H9 (cell line): ENCODE results near the gene SDK1. TPM values are rescaled to one million over a fixed set of nuclear protein-coding genes. Genes with fewer than 3 reads are reported as not detected.

Source experiments
- DNase-seq: peaks from one replicate; pipeline ENCODE4 v3.0.0-alpha.2; 2017
- H2AFZ ChIP-seq: one replicate; pipeline ENCODE4 v1.6.1; 2013; ENCODE audit warnings: mild to moderate bottlenecking, low read length, control low read depth, moderate library complexity
- H2AK5ac ChIP-seq: 2 replicates; pipeline ENCODE4 v1.6.1; 2013; ENCODE audit warnings: low read length, control low read depth, mixed read lengths; ENCODE audit not compliant: insufficient read length
- H2BK120ac ChIP-seq: one replicate; pipeline ENCODE4 v1.6.1; 2013; ENCODE audit warnings: low read depth, mild to moderate bottlenecking, low read length, control low read depth, inconsistent platforms; ENCODE audit not compliant: poor library complexity, severe bottlenecking
- H2BK12ac ChIP-seq: 2 replicates; pipeline ENCODE4 v1.6.1; 2013; ENCODE audit warnings: low read length, control low read depth, mixed read lengths, low read depth; ENCODE audit not compliant: insufficient read length
- H2BK15ac ChIP-seq: 2 replicates; pipeline ENCODE4 v1.6.1; 2013; ENCODE audit warnings: low read depth, low read length, control low read depth
- H2BK20ac ChIP-seq: one replicate; pipeline ENCODE4 v1.6.1; 2013; ENCODE audit warnings: low read depth, mild to moderate bottlenecking, low read length, control low read depth, inconsistent platforms; ENCODE audit not compliant: poor library complexity, severe bottlenecking
- H2BK5ac ChIP-seq: 2 replicates; pipeline ENCODE4 v1.6.1; 2013; ENCODE audit warnings: low read length, control low read depth, mixed read lengths; ENCODE audit not compliant: insufficient read length
- H3K14ac ChIP-seq: 2 replicates; pipeline ENCODE4 v1.6.1; 2013; ENCODE audit warnings: low read length, control low read depth; ENCODE audit not compliant: insufficient read depth
- H3K18ac ChIP-seq: 2 replicates; pipeline ENCODE4 v1.6.1; 2013; ENCODE audit warnings: low read depth, mild to moderate bottlenecking, mixed read lengths, low read length, control low read depth; ENCODE audit not compliant: insufficient read length
- H3K23ac ChIP-seq: 2 replicates; pipeline ENCODE4 v1.6.1; 2013; ENCODE audit warnings: low read length, control low read depth, mixed read lengths, low read depth; ENCODE audit not compliant: insufficient read length
- H3K23me2 ChIP-seq: 2 replicates; pipeline ENCODE4 v1.6.1; 2013; ENCODE audit warnings: low read depth, mild to moderate bottlenecking, mixed read lengths, low read length, control low read depth; ENCODE audit not compliant: insufficient read length, poor library complexity, severe bottlenecking
- H3K27ac ChIP-seq: 2 replicates; pipeline ENCODE4 v1.5.1; 2013; ENCODE audit warnings: low read length, control low read depth, mixed read lengths, low read depth; ENCODE audit not compliant: insufficient read length
- H3K27me3 ChIP-seq: 2 replicates; pipeline ENCODE4 v1.6.1; 2013; ENCODE audit warnings: low read length, control low read depth, inconsistent platforms; ENCODE audit not compliant: insufficient read depth
- H3K4ac ChIP-seq: 2 replicates; pipeline ENCODE4 v1.6.1; 2013; ENCODE audit warnings: low read depth, mild to moderate bottlenecking, control low read depth, inconsistent platforms, low read length, moderate library complexity
- H3K4me1 ChIP-seq: 2 replicates; pipeline ENCODE4 v1.6.1; 2013; ENCODE audit warnings: low read length, control low read depth, inconsistent platforms; ENCODE audit not compliant: insufficient read depth
- H3K4me2 ChIP-seq: 2 replicates; pipeline ENCODE4 v1.6.1; 2013; ENCODE audit warnings: low read length, control low read depth, mixed read lengths; ENCODE audit not compliant: insufficient read length, insufficient read depth
- H3K56ac ChIP-seq: 2 replicates; pipeline ENCODE4 v1.6.1; 2013; ENCODE audit warnings: low read depth, mild to moderate bottlenecking, mixed read lengths, low read length, control low read depth; ENCODE audit not compliant: insufficient read length
- H3K79me1 ChIP-seq: 2 replicates; pipeline ENCODE4 v1.6.1; 2013; ENCODE audit warnings: low read depth, mild to moderate bottlenecking, moderate library complexity, low read length, control low read depth, inconsistent platforms; ENCODE audit not compliant: insufficient read depth, poor library complexity, severe bottlenecking
- H3K79me2 ChIP-seq: 2 replicates; pipeline ENCODE4 v1.6.1; 2013; ENCODE audit warnings: low read length, control low read depth, inconsistent platforms; ENCODE audit not compliant: insufficient read depth
- H3K9ac ChIP-seq: 2 replicates; pipeline ENCODE4 v1.6.1; 2013; ENCODE audit warnings: low read length, control low read depth, mixed read lengths; ENCODE audit not compliant: insufficient read length; ENCODE audit errors: extremely low read depth
- H3K9me3 ChIP-seq: one replicate; pipeline ENCODE4 v1.6.1; 2013; ENCODE audit warnings: low read depth, low read length, inconsistent platforms; ENCODE audit not compliant: control insufficient read depth
- H3T11ph ChIP-seq: one replicate; pipeline ENCODE4 v1.6.1; 2013; ENCODE audit warnings: mild to moderate bottlenecking, low read length, control low read depth, inconsistent platforms
- H4K20me1 ChIP-seq: one replicate; pipeline ENCODE4 v1.6.1; 2013; ENCODE audit not compliant: control insufficient read depth, insufficient read length, insufficient read depth
- H4K5ac ChIP-seq: 2 replicates; pipeline ENCODE4 v1.6.1; 2013; ENCODE audit warnings: low read depth, mild to moderate bottlenecking, mixed read lengths, low read length, control low read depth; ENCODE audit not compliant: insufficient read length
- H4K8ac ChIP-seq: replicated peaks from 2 replicates; pipeline ENCODE4 v1.6.1; 2013; ENCODE audit warnings: low read length, control low read depth, mixed read lengths, low read depth; ENCODE audit not compliant: insufficient read length
- H4K91ac ChIP-seq: 2 replicates; pipeline ENCODE4 v1.6.1; 2013; ENCODE audit warnings: low read depth, mild to moderate bottlenecking, moderate library complexity, mixed read lengths, low read length, control low read depth; ENCODE audit not compliant: insufficient read length
- H3K27ac Mint-ChIP-seq, 3 experiments: 2 replicates in 2 of 3; 3 replicates in 1 of 3; pipeline ENCODE4 v1.8.0; 2020 to 2021; ENCODE audit warnings: mixed read lengths in 3 of 3, mild to moderate bottlenecking in 1 of 3, moderate library complexity in 1 of 3
- H3K27me3 Mint-ChIP-seq: 2 replicates; pipeline ENCODE4 v1.8.0; 2021; ENCODE audit warnings: low read depth, mild to moderate bottlenecking, moderate library complexity, mixed read lengths
- H3K36me3 Mint-ChIP-seq, 3 experiments: 2 replicates in 2 of 3; 3 replicates in 1 of 3; pipeline ENCODE4 v1.8.0; 2020 to 2021; ENCODE audit warnings: low read depth in 3 of 3, mixed read lengths in 3 of 3; ENCODE audit not compliant: insufficient read depth in 1 of 3
- H3K4me1 Mint-ChIP-seq, 2 experiments: 2 replicates each; pipeline ENCODE4 v1.8.0; 2020; ENCODE audit warnings: mixed read lengths in 2 of 2
- H3K4me3 Mint-ChIP-seq, 2 experiments: 2 replicates in 1 of 2; 3 replicates in 1 of 2; pipeline ENCODE4 v1.8.0; 2020 to 2021; ENCODE audit warnings: mild to moderate bottlenecking in 2 of 2, mixed read lengths in 2 of 2, moderate library complexity in 1 of 2
- H3K9me3 Mint-ChIP-seq, 2 experiments: 2 replicates in 1 of 2; 3 replicates in 1 of 2; pipeline ENCODE4 v1.8.0; 2020; ENCODE audit warnings: mild to moderate bottlenecking in 2 of 2, mixed read lengths in 2 of 2, moderate library complexity in 1 of 2
- WGBS: extraction: QIAGEN DNeasy Blood & Tissue Kit; methylation state at CpG from one replicate; pipeline ENCODE4 v1.1.7; 2013; ENCODE audit warnings: missing lambda C conversion rate, low lambda C conversion rate, mixed read lengths; ENCODE audit not compliant: insufficient read length; ENCODE audit errors: extremely low coverage; 5-methylcytosine and 5-hydroxymethylcytosine counted together
- total RNA-seq: library from RNA; stranded (reverse); gene quantifications from 2 replicates; pipeline ENCODE4 v1.2.1, GENCODE V29; 2021
- TF ChIP-seq, protein P1 (sequence below): fragments of 200-600 bp; sonication (generic); conservative IDR thresholded peaks from 3 replicates; pipeline ENCODE4 v1.8.0; 2021; ENCODE audit warnings: antibody characterized with exemption, mild to moderate bottlenecking

SDK1 gene
- total RNA-seq, 1 experiment from 2014 or later = 8.7 TPM

DNA sequence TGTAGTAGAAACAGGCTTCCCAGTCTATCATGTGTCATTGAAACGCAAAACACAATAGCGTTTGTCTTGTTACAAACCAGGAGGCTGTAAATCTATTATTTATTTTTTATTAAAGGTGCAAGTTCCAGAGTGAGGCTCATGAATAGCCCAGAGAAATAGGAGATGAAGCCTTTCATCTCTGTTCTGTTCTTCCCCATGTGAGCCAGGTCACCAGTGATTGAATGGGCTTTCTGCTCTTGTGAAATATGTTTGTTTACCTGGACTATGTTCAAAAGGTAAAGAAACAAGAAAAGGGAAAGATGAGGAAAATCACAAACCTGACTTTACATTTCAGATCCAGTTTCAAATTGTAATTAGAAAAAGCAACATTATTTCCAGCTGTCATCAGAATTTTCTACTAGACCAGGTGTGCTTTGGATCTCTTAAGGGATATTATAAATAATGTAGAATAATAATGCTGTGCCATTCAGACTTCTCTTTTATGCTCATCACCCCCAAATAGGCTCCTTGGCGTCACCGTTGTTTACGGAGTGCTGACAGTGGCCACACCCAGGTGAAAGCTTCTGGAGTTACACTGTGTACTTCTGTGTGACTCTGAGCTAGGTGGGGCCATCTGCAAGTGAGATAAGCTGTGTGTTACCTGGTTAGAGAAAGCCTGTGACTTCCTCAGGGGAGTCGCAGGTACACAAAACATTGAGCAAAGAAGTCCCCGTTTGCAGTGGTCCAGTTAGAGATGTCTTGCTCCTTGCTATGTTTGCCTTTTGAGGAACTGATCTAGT, 274.9 kb downstream of the SDK1 start:
- Histone ChIP-seq H3K18ac (no peak overlapping the region), H3K23me2 (no peaks in the 10 kb centered on the region), H3K9me3 (no peaks in the 10 kb centered on the region), H3K14ac (no peak overlapping the region), H3K79me2 (no peaks in the 10 kb centered on the region), H3K4me1 (peaks cover 3% of the 10 kb centered on the region), H3K56ac (no peak overlapping the region), H4K5ac (no peak overlapping the region), H2BK5ac (no peak overlapping the region), H4K20me1 (no peaks in the 10 kb centered on the region), H3K4me2 (no peak overlapping the region), H2BK120ac (no peak overlapping the region), H3K27ac (no peak overlapping the region), H2AK5ac (no peak overlapping the region), H4K91ac (no peak overlapping the region), H3K23ac (no peak overlapping the region), H2BK20ac (no peak overlapping the region), H4K8ac (no peak overlapping the region), H3K9ac (no peak overlapping the region), H2BK12ac (no peak overlapping the region), H3K79me1 (no peaks in the 10 kb centered on the region), H3T11ph (no peak overlapping the region), H3K27me3 (no peaks in the 10 kb centered on the region), H2AFZ (no peak overlapping the region), H2BK15ac (no peak overlapping the region), H3K4ac (no peak overlapping the region)
- WGBS = no CpG with 5 or more reads among the region's 7 CpGs
- Mint-ChIP-seq H3K4me1 (peaks cover 13 to 14% of the 10 kb centered on the region in 2 experiments), H3K27me3 (no peaks in the 10 kb centered on the region), H3K4me3 (no peak overlapping the region), H3K9me3 (peaks cover 36 to 39% of the 10 kb centered on the region in 2 experiments), H3K36me3 (peaks cover 23 to 37% (median 25%) of the 10 kb centered on the region in 3 experiments), H3K27ac (no peak overlapping the region)
- no peak for DNase-seq
- TF ChIP-seq, protein P1, sequence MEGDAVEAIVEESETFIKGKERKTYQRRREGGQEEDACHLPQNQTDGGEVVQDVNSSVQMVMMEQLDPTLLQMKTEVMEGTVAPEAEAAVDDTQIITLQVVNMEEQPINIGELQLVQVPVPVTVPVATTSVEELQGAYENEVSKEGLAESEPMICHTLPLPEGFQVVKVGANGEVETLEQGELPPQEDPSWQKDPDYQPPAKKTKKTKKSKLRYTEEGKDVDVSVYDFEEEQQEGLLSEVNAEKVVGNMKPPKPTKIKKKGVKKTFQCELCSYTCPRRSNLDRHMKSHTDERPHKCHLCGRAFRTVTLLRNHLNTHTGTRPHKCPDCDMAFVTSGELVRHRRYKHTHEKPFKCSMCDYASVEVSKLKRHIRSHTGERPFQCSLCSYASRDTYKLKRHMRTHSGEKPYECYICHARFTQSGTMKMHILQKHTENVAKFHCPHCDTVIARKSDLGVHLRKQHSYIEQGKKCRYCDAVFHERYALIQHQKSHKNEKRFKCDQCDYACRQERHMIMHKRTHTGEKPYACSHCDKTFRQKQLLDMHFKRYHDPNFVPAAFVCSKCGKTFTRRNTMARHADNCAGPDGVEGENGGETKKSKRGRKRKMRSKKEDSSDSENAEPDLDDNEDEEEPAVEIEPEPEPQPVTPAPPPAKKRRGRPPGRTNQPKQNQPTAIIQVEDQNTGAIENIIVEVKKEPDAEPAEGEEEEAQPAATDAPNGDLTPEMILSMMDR = no peak
